ENCODE data around the gene GGNBP2.

DNA sequence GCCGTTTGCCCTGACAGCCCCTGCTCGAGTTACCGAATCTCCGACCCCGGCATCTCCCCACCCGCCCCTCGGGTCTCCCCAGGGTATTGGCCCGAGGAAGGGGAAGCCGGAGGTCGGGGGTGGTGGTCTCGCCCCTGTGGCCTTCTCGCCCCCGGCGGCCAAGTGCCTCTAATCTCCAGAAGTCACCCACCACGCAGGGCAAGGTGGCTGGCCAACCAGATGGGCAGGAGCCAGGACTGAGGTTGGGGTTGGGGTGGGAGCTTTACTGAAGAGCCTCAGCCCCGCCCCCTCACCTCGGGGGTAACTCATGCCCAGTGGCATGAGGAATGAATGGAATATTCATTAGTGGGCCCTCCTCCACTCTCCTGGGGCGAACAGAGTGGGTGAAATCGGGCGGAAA, 47.6 kb downstream of the GGNBP2 start:
- TF ChIP-seq EZH2 (IDR thresholded peaks at IDR 0.05; ENCODE audit: borderline replicate concordance, insufficient read depth, low read length, poor library complexity, severe bottlenecking) (no peak), EP300 (conservative IDR thresholded peaks at IDR 0.05; ENCODE audit: poor library complexity, severe bottlenecking) (no peak), RAD21 (conservative IDR thresholded peaks at IDR 0.05) (no peak), TAF1 (IDR thresholded peaks at IDR 0.05; ENCODE audit: low read depth) (no peak)
- TF ChIP-seq, protein P1, sequence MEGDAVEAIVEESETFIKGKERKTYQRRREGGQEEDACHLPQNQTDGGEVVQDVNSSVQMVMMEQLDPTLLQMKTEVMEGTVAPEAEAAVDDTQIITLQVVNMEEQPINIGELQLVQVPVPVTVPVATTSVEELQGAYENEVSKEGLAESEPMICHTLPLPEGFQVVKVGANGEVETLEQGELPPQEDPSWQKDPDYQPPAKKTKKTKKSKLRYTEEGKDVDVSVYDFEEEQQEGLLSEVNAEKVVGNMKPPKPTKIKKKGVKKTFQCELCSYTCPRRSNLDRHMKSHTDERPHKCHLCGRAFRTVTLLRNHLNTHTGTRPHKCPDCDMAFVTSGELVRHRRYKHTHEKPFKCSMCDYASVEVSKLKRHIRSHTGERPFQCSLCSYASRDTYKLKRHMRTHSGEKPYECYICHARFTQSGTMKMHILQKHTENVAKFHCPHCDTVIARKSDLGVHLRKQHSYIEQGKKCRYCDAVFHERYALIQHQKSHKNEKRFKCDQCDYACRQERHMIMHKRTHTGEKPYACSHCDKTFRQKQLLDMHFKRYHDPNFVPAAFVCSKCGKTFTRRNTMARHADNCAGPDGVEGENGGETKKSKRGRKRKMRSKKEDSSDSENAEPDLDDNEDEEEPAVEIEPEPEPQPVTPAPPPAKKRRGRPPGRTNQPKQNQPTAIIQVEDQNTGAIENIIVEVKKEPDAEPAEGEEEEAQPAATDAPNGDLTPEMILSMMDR (IDR thresholded peaks at IDR 0.05; ENCODE audit: poor library complexity, severe bottlenecking), result no peak

Measured in neural cell (in vitro differentiated cells).